Right lobe of liver (tissue), 4 donors: ENCODE measurements around the gene CERK.

Experiments
- CTCF ChIP-seq, 4 donors: fragments of 200-600 bp in 3 of 4; fragments of 450-650 bp in 1 of 4; IDR thresholded peaks; one replicate each; pipeline versions ENCODE4 v1.5.1 to v1.8.0; 2016 to 2022; ENCODE audit warnings: antibody characterized with exemption in 4 of 4, mild to moderate bottlenecking in 2 of 4
- POLR2A ChIP-seq: fragments of 450-650 bp; IDR thresholded peaks from one replicate; pipeline ENCODE4 v1.6.1; 2017; ENCODE audit warnings: antibody characterized with exemption, mild to moderate bottlenecking
- donor health status: DM: no; HTN: no; CAD: no.
- donor health status: DM: no; HTN: no; CAD: no.
- donor health status: DM: no; HTN: yes; CAD: no.

- TF ChIP-seq CTCF (IDR thresholded peaks at IDR 0.05) (no peak), POLR2A (no peak)
Measured at GRCh38 chr22:46657996-46658947, 79.8 kb downstream of the CERK start.
